Measurements from ENCODE around the gene IMPDH1.

Gene IMPDH1

GRCh38 chr7:128434413-128435326, 24.9 kb upstream of the IMPDH1 start:
- in situ Hi-C loops (cut with HindIII; ENCODE audit: low sequenced_read_pairs) = no loop called here
- no peak for TF ChIP-seq CTCF (IDR thresholded peaks at IDR 0.05; ENCODE audit: low read depth, low read length, missing control alignments)
- H3K4me3 ChIP-seq (ENCODE audit: low read depth, low read length) = no peak overlapping the region
- DNase-seq (ENCODE audit: low read depth) = no peak

- in situ Hi-C loops (cut with HindIII; ENCODE audit: low sequenced_read_pairs) = no loop called here
- DNase-seq (ENCODE audit: low read depth) = no peak
- TF ChIP-seq CTCF (IDR thresholded peaks at IDR 0.05; ENCODE audit: low read depth, low read length, missing control alignments) = no peak
- H3K4me3 ChIP-seq (ENCODE audit: low read depth, low read length) = no peak overlapping the region
Measured at GRCh38 chr7:128431754-128432153, 22.0 kb upstream of the IMPDH1 start.

GRCh38 chr7:128431221-128431620, 21.4 kb upstream of the IMPDH1 start:
- no peak for TF ChIP-seq CTCF (IDR thresholded peaks at IDR 0.05; ENCODE audit: low read depth, low read length, missing control alignments)
- in situ Hi-C loops (cut with HindIII; ENCODE audit: low sequenced_read_pairs) = no loop called here
- DNase-seq (ENCODE audit: low read depth) = no peak
- H3K4me3 ChIP-seq (ENCODE audit: low read depth, low read length) = no peak overlapping the region

GRCh38 chr7:128430207-128430606, 20.4 kb upstream of the IMPDH1 start:
- H3K4me3 ChIP-seq (ENCODE audit: low read depth, low read length) = no peak overlapping the region
- TF ChIP-seq CTCF (IDR thresholded peaks at IDR 0.05; ENCODE audit: low read depth, low read length, missing control alignments) = no peak
- no peak for DNase-seq (ENCODE audit: low read depth)
- in situ Hi-C loops (cut with HindIII; ENCODE audit: low sequenced_read_pairs) = no loop called here

GRCh38 chr7:128427289-128427891, 17.6 kb upstream of the IMPDH1 start:
- DNase-seq (ENCODE audit: low read depth) = peak; percentile 54
- in situ Hi-C loops (cut with HindIII; ENCODE audit: low sequenced_read_pairs) = no loop called here
- TF ChIP-seq CTCF (IDR thresholded peaks at IDR 0.05; ENCODE audit: low read depth, low read length, missing control alignments) = peak; percentile 52
- no peak overlapping the region for H3K4me3 ChIP-seq (ENCODE audit: low read depth, low read length)

GRCh38 chr7:128425850-128426249, 16.1 kb upstream of the IMPDH1 start:
- TF ChIP-seq CTCF (IDR thresholded peaks at IDR 0.05; ENCODE audit: low read depth, low read length, missing control alignments) = peak; percentile 98
- H3K4me3 ChIP-seq (ENCODE audit: low read depth, low read length) = no peak overlapping the region
- in situ Hi-C loops (cut with HindIII; ENCODE audit: low sequenced_read_pairs) = no loop called here
- DNase-seq (ENCODE audit: low read depth) = peak; percentile 22

Data from astrocyte of the cerebellum (primary cell).